K562 (cell line): Measurements from ENCODE around the gene TECPR2. TPM values are rescaled to one million over a fixed set of nuclear protein-coding genes. Genes with fewer than 3 reads are reported as not detected.

Experiments
- ATF1 ChIP-seq, 2 experiments: fragments of 450-650 bp in 1 of 2; IDR thresholded peaks; 2 replicates each; pipeline ENCODE4 v1.6.1; 2016; ENCODE audit warnings: missing compliant biosample characterization in 1 of 2, missing genetic modification characterization in 1 of 2
- CHD4 ChIP-seq: fragments of 200-600 bp; sonication (generic); IDR thresholded peaks from 3 replicates; pipeline ENCODE4 v1.6.1; 2012; ENCODE audit warnings: low read depth, mild to moderate bottlenecking, mixed read lengths, low read length, inconsistent platforms; ENCODE audit not compliant: insufficient read depth, insufficient replicate concordance, poor library complexity, severe bottlenecking
- DMBX1 ChIP-seq: fragments of 250-450 bp; sonication (Bioruptor Pico); IDR thresholded peaks from 2 replicates; pipeline ENCODE4 v1.8.0; 2022; ENCODE audit warnings: inconsistent platforms, mild to moderate bottlenecking, moderate library complexity, borderline replicate concordance
- ETV1 ChIP-seq: fragments of 450-650 bp; conservative IDR thresholded peaks from 2 replicates; pipeline ENCODE4 v1.6.1; 2016; ENCODE audit warnings: missing genetic modification characterization, control low read depth, low read depth, missing compliant biosample characterization
- MCM3 ChIP-seq: fragments of 450-650 bp; IDR thresholded peaks from 2 replicates; pipeline ENCODE4 v1.6.1; 2016
- MXI1 ChIP-seq: IDR thresholded peaks from 2 replicates; pipeline ENCODE4 v1.6.1; 2011; ENCODE audit warnings: low read depth, mild to moderate bottlenecking, improper control_type of control experiment, low read length
- SMAD4 ChIP-seq: fragments of 250-450 bp; sonication (Bioruptor Pico); conservative IDR thresholded peaks from 2 replicates; pipeline ENCODE4 v1.8.0; 2021; ENCODE audit warnings: inconsistent platforms, mild to moderate bottlenecking, moderate library complexity
- ZNF592 ChIP-seq: fragments of 450-650 bp; IDR thresholded peaks from 2 replicates; pipeline ENCODE4 v1.6.1; 2017; ENCODE audit warnings: antibody characterized with exemption, mild to moderate bottlenecking
- polyA plus RNA-seq, 8 experiments: library from polyadenylated mRNA; depleted of rRNA in 4 of 8; stranded (reverse) in 5 of 8; unstranded in 3 of 8; fragments of >200 nt; fragmentation: Nextera tagmentation in 2 of 8; fragmentation: Illumina TruSeq in 1 of 8; extraction: Ambion mirVana in 2 of 8; extraction: Trizol in 1 of 8; gene quantifications; 2 replicates each; pipeline versions ENCODE4 v1.2.1 to v1.2.3, GENCODE V29; 2011 to 2014; ENCODE audit warnings: inconsistent platforms in 1 of 8, missing spikeins in 1 of 8
- total RNA-seq, 7 experiments: library from RNA; depleted of rRNA in 6 of 7; stranded (reverse); fragments of >200 nt in 6 of 7; fragmentation: Illumina TruSeq in 2 of 7; extraction: Trizol in 2 of 7; gene quantifications; 2 replicates each; pipeline versions ENCODE4 v1.2.1 to v1.2.3, GENCODE V29; 2011 to 2021; ENCODE audit warnings: low replicate concordance in 1 of 7
- TF ChIP-seq, protein P1 (sequence below), 2 experiments: IDR thresholded peaks; 2 replicates each; pipeline ENCODE4 v1.6.1; 2011; ENCODE audit warnings: borderline replicate concordance in 1 of 2, control low read depth in 1 of 2, low read depth in 1 of 2, low read length in 1 of 2, mild to moderate bottlenecking in 1 of 2, mixed read lengths in 1 of 2, moderate library complexity in 1 of 2; ENCODE audit not compliant: insufficient read depth in 1 of 2, insufficient read length in 1 of 2, poor library complexity in 1 of 2, severe bottlenecking in 1 of 2; ENCODE audit errors: extremely low read depth in 1 of 2

TECPR2 gene
- total and polyA plus RNA-seq, 9 of the 15 experiments (the other 6 are each of a cell fraction or from before 2014, with no cell fraction given), result 0.04 to 3.0 (median 0.83) TPM

- TF ChIP-seq, protein P1, sequence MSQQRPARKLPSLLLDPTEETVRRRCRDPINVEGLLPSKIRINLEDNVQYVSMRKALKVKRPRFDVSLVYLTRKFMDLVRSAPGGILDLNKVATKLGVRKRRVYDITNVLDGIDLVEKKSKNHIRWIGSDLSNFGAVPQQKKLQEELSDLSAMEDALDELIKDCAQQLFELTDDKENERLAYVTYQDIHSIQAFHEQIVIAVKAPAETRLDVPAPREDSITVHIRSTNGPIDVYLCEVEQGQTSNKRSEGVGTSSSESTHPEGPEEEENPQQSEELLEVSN (IDR thresholded peaks at IDR 0.05; ENCODE audit: borderline replicate concordance in 1 of 2, extremely low read depth in 1 of 2, insufficient read depth in 1 of 2, insufficient read length in 1 of 2, low read depth in 1 of 2, low read length in 1 of 2, poor library complexity in 1 of 2, severe bottlenecking in 1 of 2), result peak in 1 of 2 experiments; percentile 59
- TF ChIP-seq CHD4 (no peak), MXI1 (no peak), SMAD4 (CRISPR knock-in tag) (0 out of 2 replicates have a peak, but pooled peaks have one; percentile 19), ETV1 (peak; percentile 23; the same call in 1 of the 2 replicates), ZNF592 (peak; percentile 86; the same call in 1 of the 2 replicates), ATF1 (CRISPR knock-in tag; IDR thresholded peaks at IDR 0.05) (no peak), ATF1 (tag; IDR thresholded peaks at IDR 0.05) (0 out of 2 replicates have a peak, but pooled peaks have one; percentile 16), DMBX1 (0 out of 2 replicates have a peak, but pooled peaks have one; percentile 34), MCM3 (no peak)
These were observed 137.5 kb downstream of the TECPR2 start (continued) for GRCh38 chr14:102500158-102500662.
